GM12892 (cell line): Measurements from ENCODE around the gene PRDM5.

Source experiments
- POLR2A ChIP-seq: IDR thresholded peaks from 2 replicates; pipeline ENCODE4 v1.6.1; 2011; ENCODE audit warnings: low read depth, low read length, control low read depth
- POLR2AphosphoS5 ChIP-seq: IDR thresholded peaks from 2 replicates; pipeline ENCODE4 v1.6.1; 2011; ENCODE audit warnings: low read depth, low read length, control low read depth
- TAF1 ChIP-seq: IDR thresholded peaks from 2 replicates; pipeline ENCODE4 v1.6.1; 2011; ENCODE audit warnings: low read depth, mild to moderate bottlenecking, control low read depth, low read length, borderline replicate concordance

DNA sequence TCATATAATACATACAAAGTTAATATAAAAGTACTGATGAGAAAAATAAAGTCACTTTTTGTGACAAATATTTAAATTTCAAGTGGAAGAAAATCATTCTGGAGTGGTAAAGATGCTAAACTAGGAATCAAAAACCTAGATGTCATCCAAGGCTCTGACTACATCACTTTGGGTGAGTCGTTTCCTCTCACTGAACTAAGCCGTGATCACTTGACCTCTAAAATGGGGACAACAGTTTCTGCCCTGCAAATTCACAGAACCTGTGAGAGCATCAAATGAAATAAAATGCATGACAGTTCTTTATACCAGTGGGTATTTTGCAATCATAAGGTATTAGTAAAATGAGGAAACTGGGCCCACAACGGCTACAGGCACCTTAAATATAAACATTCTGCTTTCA lies 63.8 kb downstream of the PRDM5 start:
- TF ChIP-seq POLR2AphosphoS5, result no peak
- TF ChIP-seq POLR2A, result no peak
- no peak for TF ChIP-seq TAF1
